A204.1 (cell line): ENCODE data around the gene VANGL1.

Experiments used
- FAIRE-seq: peaks from 2 replicates; lab custom pipeline; 2012; peaks lifted over from hg19 to GRCh38; lab: Jason Lieb, UNC

Gene VANGL1

GRCh38 chr1:115644109-115644508 is 2.3 kb downstream of the VANGL1 start:
- FAIRE-seq: no peak

GRCh38 chr1:115647047-115647446 is 5.3 kb downstream of the VANGL1 start:
- FAIRE-seq: no peak

GRCh38 chr1:115647507-115647906 is 5.7 kb downstream of the VANGL1 start:
- no peak for FAIRE-seq

DNA sequence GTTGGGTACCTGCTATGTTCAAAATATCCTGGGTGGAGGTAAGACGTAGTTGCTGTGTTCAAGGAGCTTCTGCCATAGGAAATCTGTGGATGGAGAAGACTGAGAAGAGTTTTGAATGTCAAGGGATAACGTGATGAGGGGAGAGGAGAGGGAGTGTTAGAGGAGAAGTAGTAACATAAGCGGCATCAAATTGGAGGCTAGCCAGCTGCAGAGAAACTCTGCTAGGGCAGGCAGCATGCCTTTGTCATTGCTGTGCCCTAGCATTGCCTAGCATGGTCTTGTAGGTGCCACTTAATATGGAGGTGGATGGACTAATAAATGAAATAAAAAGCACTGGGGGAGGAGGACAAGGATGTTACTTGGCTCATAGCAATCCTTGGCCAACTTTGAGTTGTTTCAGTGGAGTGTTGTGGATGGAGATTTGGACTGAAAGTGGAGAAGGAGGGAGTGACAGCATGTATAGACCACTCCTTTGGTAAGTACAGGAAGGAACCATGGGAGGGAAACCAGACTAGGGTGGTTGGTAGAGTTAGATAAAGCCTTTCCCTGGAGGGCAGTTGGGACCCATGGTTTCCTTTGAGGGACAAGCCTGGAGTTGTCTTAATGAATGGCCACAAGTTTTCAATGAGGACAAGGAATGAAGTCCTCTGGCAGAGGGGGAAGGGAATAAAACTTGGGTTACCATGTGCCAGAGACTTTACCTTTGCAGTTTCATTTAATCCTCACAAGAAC is 6.3 kb downstream of the VANGL1 start:
- no peak for FAIRE-seq

DNA sequence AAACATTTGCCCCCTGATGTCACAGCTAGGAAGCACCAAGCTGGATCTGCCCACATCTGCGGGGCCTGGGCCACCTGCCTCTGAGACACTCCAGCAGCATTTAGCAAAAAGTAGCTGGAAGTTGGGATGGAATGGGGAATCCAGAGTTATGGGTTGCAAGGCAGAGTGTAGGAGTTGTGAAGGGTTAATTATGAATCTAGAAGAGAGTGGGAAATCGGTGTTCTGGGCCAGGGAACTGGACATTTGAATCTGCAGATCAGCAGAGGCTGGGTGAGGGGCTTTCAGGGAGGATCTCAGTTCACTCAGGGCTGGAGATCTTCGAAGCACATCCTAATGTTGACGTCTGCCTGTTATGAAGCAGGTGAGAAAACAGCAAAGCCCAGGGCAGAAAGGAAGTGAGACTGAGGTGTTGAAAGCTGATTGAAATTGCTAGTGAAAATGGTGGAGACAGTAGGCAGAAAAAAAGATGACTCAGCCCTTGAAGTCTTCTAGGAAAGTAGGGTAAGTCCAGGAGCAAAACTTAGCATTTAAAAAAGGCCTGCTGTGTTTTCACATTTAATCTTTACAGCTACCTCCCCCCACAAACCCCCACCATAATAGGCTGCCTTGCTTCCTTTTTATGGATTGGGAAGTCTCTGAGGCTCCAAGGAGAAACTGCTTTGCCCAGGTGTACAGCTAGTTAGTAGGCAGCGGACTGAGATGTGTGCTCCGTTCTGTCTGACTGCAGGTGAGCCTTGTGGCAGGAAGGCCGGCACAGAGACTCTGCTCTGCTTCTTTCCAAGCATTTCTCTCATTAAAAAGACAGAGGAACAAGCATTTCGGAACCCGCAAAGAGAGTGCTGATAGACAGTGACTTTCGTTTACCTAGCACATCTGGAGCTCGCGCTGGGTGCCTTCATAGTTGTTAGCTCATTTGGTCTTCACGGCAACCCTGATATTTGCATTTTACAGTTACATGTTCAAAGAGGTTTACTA is 7.2 kb downstream of the VANGL1 start:
- no peak for FAIRE-seq

DNA sequence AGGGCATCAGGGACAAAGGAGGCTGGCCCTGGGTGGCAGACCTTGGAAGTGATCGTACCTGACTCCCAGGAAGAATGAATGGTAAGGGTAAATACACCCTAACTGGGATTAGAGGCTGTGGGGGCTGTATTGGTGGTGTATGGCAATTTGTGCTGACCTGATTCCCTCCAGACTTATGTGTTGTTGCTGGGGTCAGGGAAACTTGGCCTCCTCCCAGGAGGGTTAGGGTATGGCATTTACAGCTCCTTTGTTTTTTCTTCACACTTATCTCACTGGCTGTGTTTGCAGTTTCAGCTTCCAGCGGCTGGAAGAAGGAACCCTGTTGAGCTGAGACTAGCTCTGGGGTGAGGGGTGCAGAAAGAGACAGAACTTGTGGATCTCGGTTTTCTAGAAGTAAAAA is 8.2 kb downstream of the VANGL1 start:
- FAIRE-seq: no peak

GRCh38 chr1:115650961-115651360 is 9.2 kb downstream of the VANGL1 start:
- FAIRE-seq: no peak

GRCh38 chr1:115651391-115651790 is 9.6 kb downstream of the VANGL1 start:
- no peak for FAIRE-seq

- no peak for FAIRE-seq
Measured at GRCh38 chr1:115652236-115652788, 10.5 kb downstream of the VANGL1 start.

GRCh38 chr1:115654125-115654524 is 12.4 kb downstream of the VANGL1 start:
- FAIRE-seq: no peak

GRCh38 chr1:115654663-115655305 is 13.0 kb downstream of the VANGL1 start:
- no peak for FAIRE-seq

DNA sequence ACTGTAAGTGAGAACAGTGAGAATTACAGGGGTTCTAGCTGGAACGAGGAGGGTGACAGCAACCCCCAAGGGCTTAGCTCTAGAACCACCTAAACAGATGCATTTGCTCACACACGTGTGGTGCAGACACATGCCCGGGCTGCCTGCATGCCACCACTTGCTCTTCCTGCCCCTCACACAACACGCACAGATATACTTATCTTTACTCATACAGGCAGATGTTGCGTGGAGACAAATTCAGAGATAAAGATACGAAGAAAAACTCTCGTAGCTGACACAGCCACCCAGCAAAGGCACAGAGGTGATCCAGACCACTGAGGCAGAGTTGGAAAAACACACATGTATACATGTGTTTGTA is 13.5 kb downstream of the VANGL1 start:
- no peak for FAIRE-seq

DNA sequence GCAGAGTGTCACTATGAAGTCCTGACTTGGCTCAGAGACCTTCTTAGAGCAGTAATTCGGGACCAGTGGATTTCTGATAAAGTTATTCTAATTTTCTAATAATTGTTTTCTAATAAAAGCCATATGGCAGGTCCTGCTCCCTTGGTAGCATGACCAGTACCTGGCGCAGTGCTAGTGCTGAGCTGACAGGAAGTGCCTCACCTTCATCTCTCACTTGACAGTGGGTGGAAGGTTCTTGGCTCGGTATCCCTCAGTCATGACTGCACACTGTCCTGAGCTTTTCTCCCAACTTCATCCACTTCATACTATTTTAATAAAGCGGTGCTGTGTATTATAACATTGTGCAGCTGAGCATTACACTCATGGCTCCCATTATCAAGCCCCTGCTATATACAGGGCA is 14.1 kb downstream of the VANGL1 start:
- no peak for FAIRE-seq

DNA sequence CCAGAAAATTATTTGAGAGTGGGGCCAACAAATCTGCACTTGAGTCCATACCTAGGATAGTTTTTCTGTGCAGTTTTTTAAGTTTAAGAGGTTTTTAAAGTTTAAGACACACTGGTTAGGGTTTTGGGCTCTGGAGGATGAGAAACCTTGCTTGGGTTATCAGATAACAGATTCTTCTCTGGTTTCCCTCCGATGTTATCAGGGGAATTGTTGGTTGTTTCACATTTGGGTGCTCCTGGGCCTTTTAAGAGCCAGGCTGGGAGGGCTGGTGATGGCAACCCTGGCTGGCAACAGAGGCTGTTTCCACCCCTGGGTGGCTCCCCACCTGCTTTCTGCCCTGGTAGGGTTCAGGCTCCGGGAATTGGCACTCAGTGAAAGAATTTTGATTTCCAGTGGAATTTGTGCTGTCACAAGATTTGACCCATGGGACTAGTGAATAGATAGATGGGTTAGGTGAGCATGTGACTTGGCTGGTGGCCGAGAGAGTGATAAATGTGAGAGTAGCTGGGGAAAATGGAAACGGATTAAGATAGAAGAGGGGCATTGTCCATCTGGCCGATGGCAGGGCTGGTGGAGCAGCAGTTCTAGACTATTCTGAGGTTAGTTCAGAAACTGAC is 14.8 kb downstream of the VANGL1 start:
- FAIRE-seq: no peak

- no peak for FAIRE-seq
Measured at GRCh38 chr1:115658646-115659045, 16.9 kb downstream of the VANGL1 start.

GRCh38 chr1:115660151-115660550 is 18.4 kb downstream of the VANGL1 start:
- FAIRE-seq: no peak

DNA sequence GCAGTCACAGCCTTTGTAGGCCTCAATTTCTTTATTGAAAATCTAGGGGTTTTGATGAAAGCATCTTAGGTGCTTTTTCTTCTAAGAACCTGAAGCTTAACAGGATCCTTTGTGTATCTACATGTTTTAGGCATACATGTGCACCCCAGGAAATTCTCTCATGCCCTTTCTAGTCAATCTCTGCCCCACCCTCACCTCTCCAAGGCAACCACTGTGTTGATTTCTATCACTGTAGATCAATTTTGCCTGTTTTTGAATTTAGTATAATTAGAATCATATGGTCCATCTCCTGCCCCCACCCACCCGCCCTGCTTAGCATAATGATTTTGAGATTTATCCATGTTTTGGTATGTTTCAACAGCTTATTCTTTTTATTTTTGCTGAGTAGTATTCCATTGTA is 19.4 kb downstream of the VANGL1 start:
- FAIRE-seq: no peak

DNA sequence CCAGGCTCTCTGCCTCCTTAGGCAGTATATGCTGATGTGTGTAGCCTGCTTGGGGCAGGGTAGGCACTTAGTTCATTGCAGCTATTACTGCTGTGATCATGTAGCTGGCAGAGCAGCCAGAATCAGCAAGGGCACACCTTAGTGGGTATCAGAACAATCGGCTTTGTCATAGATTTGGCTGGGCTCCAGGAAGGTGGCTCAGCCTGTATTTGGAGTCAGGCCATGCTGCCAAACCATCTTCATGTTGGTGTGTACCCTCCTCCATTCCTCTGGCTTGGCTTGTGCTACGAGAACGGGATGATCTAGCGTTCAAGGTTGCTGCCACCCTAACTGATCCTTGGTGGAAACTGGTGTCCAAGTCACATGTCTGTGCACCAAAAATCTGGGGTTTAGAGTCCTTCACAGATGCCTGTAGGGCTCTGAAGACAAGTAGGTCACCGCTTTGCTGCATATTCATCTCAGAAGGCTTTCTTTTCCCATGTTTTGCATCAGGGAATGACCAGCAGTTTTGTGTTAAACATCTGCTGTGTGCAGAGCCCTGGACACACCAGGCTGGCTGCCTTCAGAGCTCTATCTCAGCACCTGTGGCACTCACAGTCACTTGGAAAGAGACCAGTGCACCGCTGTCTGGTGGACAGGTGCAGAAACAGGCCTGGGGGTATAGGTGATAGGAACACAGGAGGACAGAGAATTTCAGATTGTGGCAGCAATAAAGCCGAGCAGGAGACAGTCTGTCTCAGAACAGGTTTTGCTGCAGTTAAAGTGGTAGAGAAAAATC is 23.7 kb downstream of the VANGL1 start:
- no peak for FAIRE-seq

- no peak for FAIRE-seq
Measured at GRCh38 chr1:115666206-115666605, 24.4 kb downstream of the VANGL1 start.

DNA sequence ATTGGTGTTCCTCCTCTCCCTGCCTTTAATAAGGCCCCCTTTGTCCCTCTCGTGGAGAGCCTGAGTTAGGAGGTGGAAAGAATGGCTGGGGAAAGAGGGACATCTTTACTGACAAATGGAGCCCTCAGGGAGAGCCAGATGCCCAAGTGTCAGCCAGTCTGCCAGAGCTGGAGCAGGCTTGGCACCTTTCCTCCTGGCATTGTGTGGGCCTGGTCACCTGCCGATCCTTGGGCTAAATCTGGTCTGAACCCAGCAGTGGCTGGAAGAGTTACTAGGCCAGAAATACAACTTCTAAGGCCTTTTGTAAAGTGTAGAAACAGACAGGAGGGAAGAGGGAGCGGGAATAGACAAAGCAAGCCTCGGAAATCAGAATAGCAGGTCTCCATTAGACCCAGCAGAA is 24.9 kb downstream of the VANGL1 start:
- FAIRE-seq: no peak

- FAIRE-seq: no peak
Measured at GRCh38 chr1:115668579-115668978, 26.8 kb downstream of the VANGL1 start.
